Measurements from ENCODE around the gene LMOD3. TPM values are rescaled to one million over a fixed set of nuclear protein-coding genes. Genes with fewer than 3 reads are reported as not detected.

The LMOD3 gene
- polyA plus RNA-seq, 2 of the 4 experiments (the other 2 are of a cell fraction) = not detected

- Histone ChIP-seq H3K9me3 (no peaks in the 10 kb centered on the region; the same call in 2 of the 3 replicates), H3K4me3 (no peak overlapping the region), H3K27ac (peak overlapping the region in 1 of 2 experiments; percentile 16; a peak in 1 of 6 replicates), H3K4me1 (peaks cover 6% of the 10 kb centered on the region; the same call in 2 of the 3 replicates), H3K4me2 (no peak overlapping the region; the same call in 2 of the 3 replicates)
- ATAC-seq (no peak), FAIRE-seq (no peak), DNase-seq (ENCODE audit: low read depth in 1 of 2, low spot score in 1 of 2) (no peak)
- CTCF ChIA-PET = no interaction called here
- POLR2A ChIA-PET = no interaction called here
- WGBS (ENCODE audit: missing lambda C conversion rate) = 53% methylated on average over 4 of the region's 4 CpGs
- TF ChIP-seq RARB (CRISPR knock-in tag; IDR thresholded peaks at IDR 0.05) (no peak), ESRRA (IDR thresholded peaks at IDR 0.05; ENCODE audit: borderline replicate concordance, low read length) (no peak), NR3C1 (IDR thresholded peaks at IDR 0.05) (no peak)
Measured at GRCh38 chr3:69142797-69143454, 20.5 kb upstream of the LMOD3 start.

GRCh38 chr3:69142090-69142489 is 19.7 kb upstream of the LMOD3 start:
- DNase-seq (ENCODE audit: low read depth in 1 of 2, low spot score in 1 of 2) (no peak), ATAC-seq (no peak), FAIRE-seq (no peak)
- TF ChIP-seq ESRRA (IDR thresholded peaks at IDR 0.05; ENCODE audit: borderline replicate concordance, low read length) (no peak), CEBPB (IDR thresholded peaks at IDR 0.05) (no peak), FOSL2 (IDR thresholded peaks at IDR 0.05) (no peak), FOSL2 (CRISPR knock-in tag; IDR thresholded peaks at IDR 0.05) (no peak), NPAS2 (CRISPR knock-in tag; IDR thresholded peaks at IDR 0.05; ENCODE audit: borderline replicate concordance) (no peak), RNF2 (IDR thresholded peaks at IDR 0.05; ENCODE audit: borderline replicate concordance, low read depth) (no peak), EP300 (IDR thresholded peaks at IDR 0.05) (no peak), RCOR1 (IDR thresholded peaks at IDR 0.05; ENCODE audit: low read depth, low read length) (no peak), BCL3 (IDR thresholded peaks at IDR 0.05) (no peak), TFCP2L1 (CRISPR knock-in tag; IDR thresholded peaks at IDR 0.05) (no peak), JUN (IDR thresholded peaks at IDR 0.05) (no peak), ZSCAN20 (CRISPR knock-in tag; IDR thresholded peaks at IDR 0.05) (no peak), GATA3 (IDR thresholded peaks at IDR 0.05; ENCODE audit: borderline replicate concordance) (no peak), E2F6 (IDR thresholded peaks at IDR 0.05; ENCODE audit: borderline replicate concordance, low read depth) (no peak), HDAC2 (IDR thresholded peaks at IDR 0.05) (no peak), KDM5A (IDR thresholded peaks at IDR 0.05) (no peak), CHD4 (IDR thresholded peaks at IDR 0.05; ENCODE audit: borderline replicate concordance) (no peak)
- ChIA-PET CTCF (interaction anchor here (2.0 kb wide), 1 partner anchor 165 kb away, joined by 5 read pairs; no protein-coding TSS in a partner anchor), POLR2A (no interaction called here)
- H3K4me2 ChIP-seq = no peak overlapping the region
- no peak overlapping the region for H3K4me3 ChIP-seq
- 51% methylated on average over 3 of the region's 3 CpGs for WGBS (ENCODE audit: missing lambda C conversion rate)
- H3K4me1 ChIP-seq = peaks cover 6% of the 10 kb centered on the region; the same call in 2 of the 3 replicates
- H3K27ac ChIP-seq = no peak overlapping the region
- no peaks in the 10 kb centered on the region; the same call in 2 of the 3 replicates for H3K9me3 ChIP-seq

- ChIA-PET POLR2A (no interaction called here), CTCF (interaction anchor here (2.0 kb wide), 1 partner anchor 165 kb away, joined by 5 read pairs; no protein-coding TSS in a partner anchor)
- TF ChIP-seq TFCP2L1 (CRISPR knock-in tag; IDR thresholded peaks at IDR 0.05) (no peak), JUNB (IDR thresholded peaks at IDR 0.05) (no peak), PHF8 (IDR thresholded peaks at IDR 0.05; ENCODE audit: borderline replicate concordance, low read depth) (no peak), MAFK (IDR thresholded peaks at IDR 0.05; ENCODE audit: partially characterized antibody) (no peak), USF2 (IDR thresholded peaks at IDR 0.05) (no peak), ZSCAN20 (CRISPR knock-in tag; IDR thresholded peaks at IDR 0.05) (no peak), MYC (IDR thresholded peaks at IDR 0.05; ENCODE audit: borderline replicate concordance, low read length) (no peak), SREBF2 (IDR thresholded peaks at IDR 0.05) (no peak), PBX3 (IDR thresholded peaks at IDR 0.05) (no peak), HOXA7 (CRISPR knock-in tag; IDR thresholded peaks at IDR 0.05) (no peak), RNF2 (IDR thresholded peaks at IDR 0.05; ENCODE audit: borderline replicate concordance, low read depth) (no peak), NPAS2 (CRISPR knock-in tag; IDR thresholded peaks at IDR 0.05; ENCODE audit: borderline replicate concordance) (no peak), BHLHE40 (IDR thresholded peaks at IDR 0.05; ENCODE audit: low read depth, low read length) (no peak), ATOH8 (CRISPR knock-in tag; IDR thresholded peaks at IDR 0.05; ENCODE audit: low read depth) (no peak)
- ATAC-seq (no peak), FAIRE-seq (no peak), DNase-seq (ENCODE audit: low read depth in 1 of 2, low spot score in 1 of 2) (no peak)
- no peaks in the 10 kb centered on the region; the same call in 2 of the 3 replicates for H3K9me3 ChIP-seq
- no peak overlapping the region for H3K4me2 ChIP-seq
- H3K4me1 ChIP-seq = peaks cover 6% of the 10 kb centered on the region; the same call in 2 of the 3 replicates
- H3K4me3 ChIP-seq = no peak overlapping the region
- H3K27ac ChIP-seq = no peak overlapping the region
Measured at GRCh38 chr3:69141313-69141712, 18.9 kb upstream of the LMOD3 start.
